GM18861 (cell line): ENCODE results near the gene ABCA2.
A peak's percentile ranks its signal among the peaks of the same experiment; 100 is the strongest.

ENCODE experiments used
- ATAC-seq: cut with Tn5 transposase; IDR thresholded peaks from one replicate; pipeline ENCODE4 v1.9.1; 2021; ENCODE audit not compliant: unreplicated experiment

ABCA2 gene, protein sequence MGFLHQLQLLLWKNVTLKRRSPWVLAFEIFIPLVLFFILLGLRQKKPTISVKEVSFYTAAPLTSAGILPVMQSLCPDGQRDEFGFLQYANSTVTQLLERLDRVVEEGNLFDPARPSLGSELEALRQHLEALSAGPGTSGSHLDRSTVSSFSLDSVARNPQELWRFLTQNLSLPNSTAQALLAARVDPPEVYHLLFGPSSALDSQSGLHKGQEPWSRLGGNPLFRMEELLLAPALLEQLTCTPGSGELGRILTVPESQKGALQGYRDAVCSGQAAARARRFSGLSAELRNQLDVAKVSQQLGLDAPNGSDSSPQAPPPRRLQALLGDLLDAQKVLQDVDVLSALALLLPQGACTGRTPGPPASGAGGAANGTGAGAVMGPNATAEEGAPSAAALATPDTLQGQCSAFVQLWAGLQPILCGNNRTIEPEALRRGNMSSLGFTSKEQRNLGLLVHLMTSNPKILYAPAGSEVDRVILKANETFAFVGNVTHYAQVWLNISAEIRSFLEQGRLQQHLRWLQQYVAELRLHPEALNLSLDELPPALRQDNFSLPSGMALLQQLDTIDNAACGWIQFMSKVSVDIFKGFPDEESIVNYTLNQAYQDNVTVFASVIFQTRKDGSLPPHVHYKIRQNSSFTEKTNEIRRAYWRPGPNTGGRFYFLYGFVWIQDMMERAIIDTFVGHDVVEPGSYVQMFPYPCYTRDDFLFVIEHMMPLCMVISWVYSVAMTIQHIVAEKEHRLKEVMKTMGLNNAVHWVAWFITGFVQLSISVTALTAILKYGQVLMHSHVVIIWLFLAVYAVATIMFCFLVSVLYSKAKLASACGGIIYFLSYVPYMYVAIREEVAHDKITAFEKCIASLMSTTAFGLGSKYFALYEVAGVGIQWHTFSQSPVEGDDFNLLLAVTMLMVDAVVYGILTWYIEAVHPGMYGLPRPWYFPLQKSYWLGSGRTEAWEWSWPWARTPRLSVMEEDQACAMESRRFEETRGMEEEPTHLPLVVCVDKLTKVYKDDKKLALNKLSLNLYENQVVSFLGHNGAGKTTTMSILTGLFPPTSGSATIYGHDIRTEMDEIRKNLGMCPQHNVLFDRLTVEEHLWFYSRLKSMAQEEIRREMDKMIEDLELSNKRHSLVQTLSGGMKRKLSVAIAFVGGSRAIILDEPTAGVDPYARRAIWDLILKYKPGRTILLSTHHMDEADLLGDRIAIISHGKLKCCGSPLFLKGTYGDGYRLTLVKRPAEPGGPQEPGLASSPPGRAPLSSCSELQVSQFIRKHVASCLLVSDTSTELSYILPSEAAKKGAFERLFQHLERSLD (N-terminal part only)

DNA sequence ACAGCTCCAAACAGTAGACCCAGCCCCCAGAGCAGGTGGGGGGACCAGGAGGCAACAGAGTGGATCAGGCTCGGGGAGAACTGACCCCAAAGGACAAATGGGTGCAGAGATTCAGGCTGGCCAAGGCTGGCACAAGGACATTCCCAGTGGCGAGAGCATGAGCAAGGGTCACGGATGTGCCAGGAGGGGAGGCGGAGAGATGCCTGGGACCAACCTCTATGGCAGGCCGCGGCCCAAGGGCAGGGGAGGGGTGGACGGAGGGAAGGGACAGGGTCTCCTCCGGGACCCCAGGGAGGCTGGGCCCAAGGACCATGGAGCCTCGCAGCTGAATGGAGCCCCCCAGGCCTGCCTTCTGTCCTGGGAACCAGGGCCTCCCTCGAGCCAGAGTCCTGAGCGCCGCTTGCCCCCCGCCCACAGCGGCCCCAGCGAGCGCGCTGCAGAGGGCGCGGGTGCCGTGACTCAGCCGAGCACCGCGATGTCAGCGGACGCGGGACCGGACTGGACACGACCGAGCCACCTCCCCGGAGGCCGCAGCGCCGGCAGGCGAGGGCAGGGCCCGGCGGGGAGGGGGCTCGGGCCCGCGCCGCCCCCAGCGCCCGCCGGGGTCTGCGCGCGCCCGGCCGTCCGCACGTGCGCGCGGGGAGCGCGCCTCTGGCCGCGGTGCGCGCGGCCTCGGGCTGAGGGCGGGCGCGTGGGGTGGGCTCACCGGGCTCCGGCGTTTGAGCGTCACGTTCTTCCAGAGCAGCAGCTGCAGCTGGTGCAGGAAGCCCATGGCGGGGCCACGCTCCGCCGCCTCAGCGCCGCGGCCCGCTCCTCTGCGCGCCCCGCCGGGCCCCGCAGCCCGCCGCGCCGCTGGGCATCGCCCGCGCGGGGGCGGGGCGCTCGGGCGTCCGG is at the start of gene ABCA2:
ABCA2 (minus strand) TSS at position 869 of the 894 bp plus-strand sequence; CDS start at position 772, 97 bp downstream.
- ATAC-seq = no peak

DNA sequence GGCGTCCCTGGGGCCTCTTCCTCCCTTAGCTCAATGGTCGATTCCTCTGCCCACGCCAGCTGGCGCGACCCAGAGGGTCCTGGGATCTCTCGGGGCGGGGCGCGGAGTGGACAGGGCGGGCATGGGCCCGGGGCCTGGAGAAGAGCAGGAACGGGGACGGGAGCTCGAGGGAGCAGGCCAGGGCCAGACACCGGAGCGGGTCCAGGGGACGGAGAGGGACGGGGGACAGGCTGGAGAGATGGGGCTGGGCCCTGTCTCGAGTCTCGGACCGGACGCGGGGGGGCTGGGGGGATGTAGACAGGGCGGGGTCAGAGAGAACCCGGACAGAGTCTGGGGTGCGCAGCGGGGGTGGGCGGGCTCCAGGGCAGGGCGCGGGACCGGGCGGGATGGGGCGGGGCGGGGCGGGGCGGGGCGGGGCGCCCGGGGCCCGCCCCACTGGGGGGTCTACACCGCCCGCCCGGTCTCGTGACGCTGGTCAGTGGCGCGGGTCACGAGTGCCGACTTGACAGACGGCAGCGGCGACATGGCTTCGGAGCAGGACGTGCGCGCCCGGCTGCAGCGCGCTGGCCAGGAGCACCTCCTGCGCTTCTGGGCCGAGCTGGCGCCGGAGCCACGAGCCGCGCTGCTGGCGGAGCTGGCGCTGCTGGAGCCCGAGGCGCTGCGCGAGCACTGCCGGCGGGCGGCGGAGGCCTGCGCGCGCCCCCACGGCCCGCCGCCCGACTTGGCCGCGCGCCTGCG is 49.1 kb upstream of the ABCA2 start, which contains the start of gene UAP1L1:
UAP1L1 (plus strand) TSS at position 508 of the 738 bp plus-strand sequence; CDS start at position 524, 16 bp downstream.
- ATAC-seq = peak; percentile 44

DNA sequence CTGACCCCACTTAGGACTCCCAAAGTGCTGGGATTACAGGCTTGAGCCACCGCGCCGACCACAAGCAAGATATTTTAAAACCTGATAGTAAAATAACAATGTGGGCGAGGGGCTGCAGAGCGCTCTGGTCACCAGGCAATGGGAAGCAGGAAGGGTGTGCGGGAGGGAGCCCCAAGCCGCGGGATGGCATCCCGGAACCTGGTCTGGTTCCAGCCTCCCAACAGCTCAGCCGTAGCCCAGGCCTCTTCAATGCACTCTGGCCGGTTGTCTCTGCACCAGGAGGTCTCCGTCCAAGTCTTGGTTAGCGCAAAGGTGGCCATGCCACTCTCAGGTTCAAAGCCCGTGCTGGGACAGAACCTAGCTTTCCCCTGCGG is 48.6 kb upstream of the ABCA2 start:
- ATAC-seq = no peak

DNA sequence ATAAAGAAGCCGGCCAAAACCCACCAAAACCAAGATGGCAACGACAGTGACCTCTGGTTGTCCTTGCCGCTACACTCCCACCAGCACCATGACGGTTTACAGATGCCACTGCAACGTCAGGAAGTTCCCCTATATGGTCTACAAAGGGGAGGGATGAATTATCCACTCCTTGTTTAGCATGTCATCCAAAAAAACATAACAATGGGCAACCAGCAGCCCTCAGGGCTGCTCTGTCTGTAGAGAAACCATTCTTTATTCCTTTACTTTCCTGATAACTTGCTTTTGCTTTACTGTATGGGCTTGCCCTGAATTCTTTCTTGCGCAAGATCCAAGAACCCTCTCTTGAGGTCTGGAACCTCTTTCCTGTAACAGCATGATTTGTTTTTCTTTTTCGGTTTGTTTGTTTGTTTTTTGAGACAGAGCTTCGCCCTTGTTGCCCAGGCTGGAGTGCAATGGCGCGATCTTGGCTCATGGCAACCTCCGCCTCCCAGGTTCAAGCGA is 47.3 kb upstream of the ABCA2 start:
- ATAC-seq = no peak

DNA sequence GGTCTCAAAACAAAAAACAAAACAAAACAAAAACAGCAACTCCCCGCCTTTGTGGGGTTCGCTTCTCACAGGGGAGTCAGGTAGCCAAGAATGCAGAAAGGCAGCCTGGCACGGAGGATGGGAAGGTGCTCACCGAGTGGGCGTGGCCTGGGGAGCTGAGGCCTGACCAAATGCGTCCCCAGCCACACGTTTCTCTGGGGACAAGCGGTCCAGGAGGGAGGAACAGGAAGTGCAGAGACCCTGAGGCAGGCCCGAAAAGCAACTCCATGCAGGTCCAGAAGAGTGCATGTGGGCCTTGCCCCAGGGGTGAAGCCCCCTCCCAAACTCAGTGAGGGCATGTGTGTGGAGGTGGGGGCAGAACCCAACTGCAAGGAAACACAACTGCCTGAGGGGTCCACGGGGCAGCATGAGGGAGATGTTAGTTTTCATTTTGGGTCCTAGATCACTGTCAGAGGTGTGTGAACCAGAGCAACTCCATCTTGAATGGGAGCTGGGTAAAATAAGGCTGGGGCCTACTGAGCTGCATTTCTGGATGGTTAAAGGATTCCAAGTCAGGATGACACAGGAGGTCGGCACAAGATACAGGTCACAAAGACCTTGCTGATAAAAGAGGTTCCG is 46.7 kb upstream of the ABCA2 start:
- ATAC-seq = no peak

DNA sequence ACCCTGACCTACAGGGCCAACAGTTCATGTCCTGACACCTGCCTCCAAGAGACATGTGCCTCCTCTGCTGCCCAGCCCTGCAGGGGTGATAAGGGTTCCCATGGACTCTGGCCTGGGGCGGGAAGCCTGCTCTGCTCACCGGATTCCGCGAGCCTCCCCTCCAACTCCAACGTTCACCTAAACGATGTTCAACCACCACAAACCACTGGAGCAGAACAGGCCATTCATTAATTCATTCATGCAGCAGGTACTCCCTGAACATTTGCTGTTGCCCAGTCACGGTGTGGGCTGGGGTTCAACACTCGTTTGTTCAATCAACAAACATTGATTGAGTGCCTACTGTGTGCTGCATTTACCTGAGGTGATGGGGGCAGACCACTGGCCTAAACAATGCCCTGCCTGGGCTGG is 46.0 kb upstream of the ABCA2 start:
- no peak for ATAC-seq

DNA sequence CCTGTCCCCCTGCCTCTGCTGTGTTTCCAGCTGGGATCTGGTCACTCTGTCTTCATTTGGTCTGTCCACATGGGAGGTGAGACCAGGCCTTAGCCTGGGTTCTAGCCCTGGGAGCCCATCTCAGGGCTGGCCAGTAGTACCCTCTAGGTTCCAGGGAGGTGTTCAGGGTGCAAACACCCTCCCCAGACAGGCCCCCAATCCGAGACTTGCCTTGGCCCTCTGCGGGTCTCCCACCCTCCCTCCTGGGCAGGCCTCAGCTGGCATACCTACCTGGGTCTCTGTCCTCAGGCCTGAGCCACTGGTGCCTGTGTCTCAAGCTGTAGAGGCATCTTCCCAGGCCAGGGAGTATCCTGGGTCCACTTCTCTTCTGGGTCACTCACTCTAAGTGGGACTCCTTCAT is 43.2 kb upstream of the ABCA2 start:
- ATAC-seq = no peak

DNA sequence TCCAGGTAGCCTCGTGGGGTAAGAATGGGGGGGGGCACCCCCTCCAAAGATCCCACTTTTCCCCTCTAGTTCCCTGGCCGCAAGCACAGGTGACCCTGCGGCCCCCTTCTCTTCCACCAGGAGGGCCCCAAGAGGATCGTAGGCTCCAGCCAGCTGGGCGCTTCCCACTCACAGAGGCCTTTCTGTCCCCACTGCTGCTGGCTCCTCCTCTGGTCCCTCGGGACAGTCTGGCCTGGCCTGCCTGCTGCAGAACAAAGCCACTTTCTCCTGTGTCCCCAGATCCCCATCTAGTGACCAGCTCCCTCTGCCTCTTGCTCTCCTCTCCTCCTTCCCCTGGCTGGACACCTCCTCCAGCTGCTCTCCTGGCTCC is 42.9 kb upstream of the ABCA2 start:
- peak; percentile 4 for ATAC-seq

DNA sequence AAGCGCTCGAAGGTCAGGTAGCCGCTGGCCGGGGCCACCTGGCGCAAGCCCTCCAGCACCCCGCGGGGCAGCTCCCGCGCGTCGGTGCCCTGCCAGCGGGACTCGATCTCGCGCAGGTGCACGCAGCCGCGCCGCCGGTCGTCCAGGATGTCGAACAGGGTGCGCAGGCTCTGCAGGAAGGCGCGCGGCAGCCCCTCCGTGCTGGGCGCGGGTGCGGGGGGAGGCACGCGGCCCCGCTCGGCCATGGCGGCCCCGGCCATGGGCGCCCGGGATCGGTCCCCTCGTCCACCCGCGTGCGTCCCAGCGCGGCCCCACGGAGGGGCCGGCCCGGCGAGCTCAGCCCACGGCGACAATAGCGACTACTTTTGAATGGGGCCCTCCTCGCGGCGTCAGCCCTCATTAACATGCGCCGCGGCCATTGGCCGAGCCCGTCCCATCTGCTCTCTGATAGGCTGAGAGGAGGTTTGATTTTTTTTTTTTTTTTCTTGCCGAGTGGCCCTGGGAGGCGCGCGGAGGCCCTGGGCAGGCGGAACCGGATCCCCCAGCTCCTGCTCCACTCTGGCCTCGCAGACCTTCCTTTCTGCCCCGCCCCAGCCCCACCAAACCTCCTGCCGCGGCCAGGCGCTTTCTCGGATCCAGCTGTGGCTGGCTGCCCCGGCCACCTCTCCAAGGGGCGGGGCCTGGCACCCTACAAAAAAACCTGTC is 42.3 kb upstream of the ABCA2 start, which contains the start of gene SAPCD2:
SAPCD2 (minus strand) TSS at position 357 of the 705 bp plus-strand sequence; CDS start at position 260, 97 bp downstream.
- ATAC-seq = peak; percentile 46

DNA sequence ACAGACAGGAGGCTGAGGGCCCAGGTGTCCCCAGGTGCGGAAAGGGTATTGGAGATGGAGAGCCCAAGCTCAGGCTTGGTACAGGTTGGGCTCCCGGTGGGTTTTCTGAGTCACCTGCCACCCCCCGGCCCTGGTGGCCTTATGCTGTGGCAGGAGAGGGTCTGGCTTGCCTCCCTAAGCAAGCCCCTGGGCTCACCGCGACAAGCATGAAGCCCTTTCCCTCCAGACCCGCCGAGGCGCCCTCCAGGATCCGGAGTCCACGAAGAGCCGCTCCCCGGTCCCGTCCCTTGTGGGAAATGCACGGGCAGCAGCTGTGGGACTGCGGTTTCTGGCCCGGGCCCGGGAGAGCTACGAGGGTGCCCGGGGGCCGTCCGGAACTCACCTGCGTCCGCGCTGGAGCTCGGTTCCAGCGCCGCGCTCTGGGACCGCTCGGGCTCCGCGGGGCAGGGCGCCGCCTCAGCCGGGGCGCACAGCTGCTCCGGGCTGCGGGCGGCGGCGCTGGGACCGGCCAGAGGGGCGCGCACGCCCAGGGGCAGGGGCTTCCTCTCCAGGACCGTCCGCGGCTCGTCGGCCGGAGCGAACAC is 41.6 kb upstream of the ABCA2 start:
- ATAC-seq = no peak

DNA sequence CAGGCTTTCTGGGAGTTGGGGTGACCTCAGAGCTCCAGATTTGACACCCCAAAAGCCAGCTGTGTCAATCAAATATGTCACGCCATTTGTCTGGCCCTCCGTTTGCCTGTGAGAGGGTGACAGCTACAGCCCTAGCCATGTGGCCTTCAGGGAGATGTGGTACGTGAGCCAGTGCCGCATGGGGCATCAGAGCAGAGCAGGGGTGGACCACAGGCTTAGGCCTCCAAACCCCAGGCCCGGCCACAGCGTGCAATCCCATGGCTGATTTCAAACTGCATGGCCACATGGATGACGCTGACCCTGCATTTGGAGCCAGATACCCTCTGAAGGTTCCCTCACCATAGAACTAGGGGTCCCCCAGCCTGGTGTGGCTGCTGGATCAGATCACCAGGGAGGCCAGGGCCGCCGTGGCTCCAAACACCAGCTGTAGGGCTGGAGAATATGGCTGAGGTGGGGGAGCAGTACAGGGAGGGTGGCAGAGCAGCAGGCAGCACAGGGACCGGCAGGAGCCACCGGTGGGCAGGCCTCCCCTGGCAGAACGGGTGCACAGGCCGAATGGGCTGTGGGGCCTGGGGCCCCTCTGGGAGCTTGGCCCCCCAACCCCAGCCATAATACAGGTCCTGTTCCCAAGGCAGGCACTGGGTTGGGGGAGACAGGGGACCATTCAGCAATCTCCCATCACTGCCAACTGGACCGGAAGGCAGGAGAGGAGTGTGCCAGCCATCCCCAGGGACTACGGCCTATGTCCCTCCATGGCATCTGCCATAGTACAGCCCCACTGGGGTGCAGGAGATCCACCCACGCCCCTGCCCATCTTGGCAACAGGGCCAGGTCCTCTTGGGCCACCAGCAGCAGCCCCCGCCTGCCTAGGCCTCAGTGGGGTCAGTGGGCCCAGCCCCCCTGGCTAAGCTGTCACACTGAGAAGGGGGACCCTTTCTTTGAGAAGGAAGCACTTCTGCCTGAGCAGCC is 40.8 kb upstream of the ABCA2 start:
- no peak for ATAC-seq

DNA sequence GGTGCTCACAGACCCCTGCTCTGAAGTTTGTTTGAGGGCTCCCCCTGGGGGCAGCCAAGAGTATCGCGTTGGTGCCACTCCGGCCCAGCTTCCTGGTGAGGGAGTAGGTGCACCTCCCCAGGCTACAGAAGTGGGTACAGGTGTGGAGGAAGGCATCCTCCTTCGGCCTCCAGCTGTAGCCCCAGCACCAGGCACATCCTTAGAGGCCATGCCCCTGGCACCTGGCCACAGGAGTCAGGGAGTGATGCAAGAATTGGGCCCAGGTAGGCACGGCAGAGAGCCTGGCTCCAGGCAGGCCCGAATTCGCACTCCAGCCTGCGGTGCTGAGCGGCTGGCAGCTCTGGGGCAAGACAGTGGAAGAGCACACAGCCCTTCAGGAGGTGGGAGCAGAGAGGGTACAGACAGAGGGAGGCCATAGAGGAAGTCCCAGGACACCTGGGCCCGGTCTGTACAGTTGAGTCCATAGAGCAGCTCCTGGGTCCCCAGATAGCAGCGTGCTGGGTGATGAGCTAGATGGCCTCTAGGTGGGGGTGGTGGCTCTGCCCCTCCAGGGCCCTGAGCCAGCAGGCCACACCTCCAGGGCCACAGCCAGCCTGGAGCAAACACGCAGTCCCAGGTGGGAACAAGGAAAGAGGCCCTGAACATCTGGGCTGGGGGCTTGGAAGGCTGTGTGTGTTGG is 40.0 kb upstream of the ABCA2 start:
- ATAC-seq = no peak

DNA sequence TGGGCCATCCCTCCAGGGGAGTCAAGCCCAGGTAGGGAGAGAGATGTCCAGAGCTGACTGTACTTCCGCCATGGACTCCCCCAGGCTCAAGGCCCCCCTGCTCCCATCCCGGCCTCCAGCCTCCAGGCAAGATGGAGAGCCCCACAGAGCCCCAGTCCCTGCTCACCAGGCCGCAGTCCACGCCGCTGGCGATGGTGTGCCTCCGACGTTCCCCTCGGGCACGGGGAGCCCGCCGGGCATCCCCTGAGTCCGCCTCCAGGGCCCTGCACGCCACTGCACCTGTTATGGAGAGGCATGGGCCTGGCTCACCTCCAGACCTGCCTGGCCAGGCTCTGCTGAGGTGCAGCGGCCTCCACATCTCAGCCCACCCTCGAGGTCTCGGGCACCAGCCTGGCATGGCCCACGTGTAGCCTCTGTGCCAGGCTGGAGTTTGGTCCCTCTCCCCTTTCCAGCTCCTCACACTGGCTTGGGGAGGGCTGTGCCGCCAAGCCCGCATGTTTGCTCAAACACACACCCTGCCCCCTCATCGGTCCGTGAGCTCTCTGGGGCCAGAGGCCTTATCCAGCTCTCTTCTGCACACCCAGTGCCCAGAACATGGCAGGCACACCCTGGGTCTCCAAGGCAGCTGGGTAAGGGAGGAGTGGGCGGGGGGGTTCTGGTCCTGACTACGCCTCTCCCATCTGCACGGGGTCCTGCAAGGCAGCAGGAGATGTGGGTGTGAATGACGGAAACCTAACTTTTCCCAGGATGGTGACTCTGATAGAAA is 38.2 kb upstream of the ABCA2 start:
- ATAC-seq = no peak

DNA sequence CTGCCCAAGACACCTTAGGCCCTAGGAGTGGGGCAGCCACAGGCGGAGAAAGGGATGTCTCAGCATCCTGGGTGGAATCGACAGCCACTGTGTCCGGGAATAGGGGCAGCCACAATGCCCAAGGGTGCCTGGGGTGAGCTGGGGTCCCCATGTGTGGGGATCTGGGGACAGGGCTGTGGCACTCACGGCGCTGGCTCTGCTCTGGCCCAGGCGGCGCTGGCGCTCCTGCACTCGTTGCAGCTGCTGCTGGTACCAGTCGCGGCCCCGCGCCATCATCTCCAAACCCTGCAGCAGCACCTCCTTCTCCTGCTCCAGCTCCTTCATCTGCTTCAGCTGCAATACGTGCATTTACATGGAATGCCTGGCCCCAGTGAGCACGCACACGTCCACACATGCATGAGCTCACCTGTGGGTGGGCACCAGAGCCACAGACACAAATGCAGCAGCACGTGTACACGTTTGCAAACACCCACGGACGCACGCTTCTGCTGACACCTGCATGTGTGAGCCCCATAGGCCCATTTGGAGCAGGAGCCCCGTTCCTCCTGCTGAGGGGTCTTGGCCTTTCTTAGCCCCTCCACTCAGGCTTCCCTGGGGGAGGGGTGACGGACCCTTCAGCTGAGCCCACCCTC is 37.4 kb upstream of the ABCA2 start:
- no peak for ATAC-seq

DNA sequence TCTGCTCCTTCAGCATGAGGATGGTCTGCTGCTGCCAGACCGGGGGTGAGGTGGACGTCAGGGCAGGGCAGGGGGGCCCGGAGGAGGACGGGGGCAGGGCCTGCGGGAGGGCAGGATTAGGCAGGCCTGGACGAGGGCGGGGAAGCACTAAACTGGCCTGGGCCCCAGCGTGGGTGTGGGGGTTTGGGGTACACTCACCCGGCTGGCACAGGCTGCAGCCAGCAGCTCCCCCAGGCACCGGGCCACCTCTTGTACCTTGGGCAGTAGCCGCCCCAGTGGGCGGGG is 36.8 kb upstream of the ABCA2 start:
- no peak for ATAC-seq
